GM19239 (cell line): ENCODE data around the gene DUSP28.
A peak's percentile ranks its signal among the peaks of the same experiment; 100 is the strongest.
"Not testable (repeated sequence)": the region's sequence is repeated elsewhere in the genome, so short reads cannot be mapped to it uniquely, and the experiment has no call there.

Experiments used
- DNase-seq: peaks from one replicate; pipeline ENCODE4 v3.0.0; 2011; ENCODE audit warnings: low spot score; ENCODE audit not compliant: insufficient read length
- FAIRE-seq: peaks from 2 replicates; lab custom pipeline; 2011; peaks lifted over from hg19 to GRCh38; lab: Jason Lieb, UNC

The DUSP28 gene, protein sequence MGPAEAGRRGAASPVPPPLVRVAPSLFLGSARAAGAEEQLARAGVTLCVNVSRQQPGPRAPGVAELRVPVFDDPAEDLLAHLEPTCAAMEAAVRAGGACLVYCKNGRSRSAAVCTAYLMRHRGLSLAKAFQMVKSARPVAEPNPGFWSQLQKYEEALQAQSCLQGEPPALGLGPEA

DNA sequence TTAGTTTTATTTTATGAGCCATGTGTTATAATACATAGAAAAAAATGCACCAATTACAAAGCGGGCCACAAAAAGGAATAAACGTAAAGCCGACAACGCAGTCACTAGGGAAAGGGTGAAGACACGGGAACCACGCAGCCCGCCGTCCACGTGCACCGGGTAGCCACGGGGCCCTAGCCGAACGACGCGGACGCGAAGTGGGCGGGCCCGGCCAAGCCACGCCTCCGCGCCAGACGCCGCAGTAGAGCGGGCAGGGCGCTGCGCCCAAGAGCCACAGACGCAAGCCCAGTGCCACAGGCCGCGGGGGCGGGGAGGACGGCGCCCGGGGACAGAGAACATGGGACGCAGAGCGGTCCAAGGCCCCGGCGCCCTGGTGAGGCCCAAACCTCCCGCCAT lies at the start of gene DUSP28:
TSS of gene DUSP28 (plus strand) at position 274 of the 396 bp plus-strand sequence. CDS start 328 bp downstream, outside the sequence.
- FAIRE-seq: peak; percentile 89
- peak; percentile 94 for DNase-seq

DNA sequence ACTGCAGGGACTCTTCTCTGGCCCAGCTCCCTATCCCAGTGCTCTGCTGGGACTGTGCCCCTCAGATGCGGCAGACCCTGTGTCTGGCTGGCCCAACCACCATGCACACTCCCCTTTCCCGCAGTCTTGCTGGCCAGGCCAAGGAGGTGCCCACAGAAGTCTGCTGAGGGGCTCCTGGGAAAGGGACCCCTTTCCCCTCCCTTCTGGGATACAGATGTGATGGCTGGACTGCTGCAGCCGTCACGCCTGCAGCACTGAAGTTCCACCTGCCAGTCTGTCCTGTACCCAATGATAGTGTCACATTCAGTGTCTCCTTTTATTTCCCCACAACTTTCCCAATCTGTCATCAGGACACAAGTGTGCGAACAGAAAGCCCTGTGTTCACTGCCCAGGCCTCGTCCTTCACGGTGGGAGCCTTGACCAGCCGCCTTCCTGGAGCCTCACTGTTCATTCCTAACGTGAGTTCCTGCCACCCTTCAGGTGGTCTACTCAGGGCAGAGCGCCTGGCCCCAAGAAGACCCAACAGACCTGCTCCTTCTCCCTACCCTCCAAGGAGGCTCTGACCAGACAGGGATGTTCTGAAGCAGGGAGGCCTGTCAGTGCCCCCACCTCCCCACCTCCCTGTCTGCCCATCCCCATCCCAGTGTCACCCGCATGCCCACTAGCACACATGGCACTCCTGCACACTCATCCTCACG lies 49.5 kb upstream of the DUSP28 start:
- no peak for FAIRE-seq
- DNase-seq: no peak

DNA sequence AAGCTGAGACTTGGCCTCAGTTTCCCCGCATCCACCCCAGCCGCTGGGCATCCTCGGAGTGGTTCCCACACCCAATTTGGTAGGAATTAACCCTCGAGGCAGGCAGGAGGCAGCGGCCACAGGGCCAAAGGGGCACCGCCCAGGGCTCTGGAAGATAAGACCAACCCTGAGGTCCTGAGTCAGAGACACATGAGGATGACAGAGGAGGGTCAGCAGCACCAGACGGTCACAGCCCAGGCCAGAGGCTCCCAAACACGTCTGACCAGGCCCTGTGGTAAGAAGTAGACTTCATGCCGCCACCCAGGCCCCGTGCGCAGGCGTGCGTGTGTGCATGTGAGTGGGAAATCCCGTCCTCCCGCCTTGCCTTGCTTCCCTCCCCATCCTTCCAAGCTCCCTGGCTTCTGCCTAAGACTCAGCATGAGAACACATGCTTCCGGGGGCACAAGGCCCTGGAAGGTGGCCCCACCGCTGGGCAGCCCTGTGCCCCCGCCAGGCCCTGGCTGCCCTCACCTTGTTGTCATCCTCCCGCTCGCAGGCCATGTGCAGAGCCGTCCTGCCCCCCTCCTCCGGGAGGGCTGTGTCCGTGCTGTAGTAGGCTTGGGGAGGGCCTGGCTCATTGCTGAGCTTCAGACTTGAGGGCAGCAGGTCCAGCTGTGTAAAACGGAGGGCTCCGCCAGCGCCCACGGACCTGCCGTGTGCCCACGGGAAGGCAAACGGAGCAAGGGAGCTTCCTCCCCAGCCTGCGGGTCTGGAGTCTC lies 48.6 kb upstream of the DUSP28 start:
- no peak for DNase-seq
- FAIRE-seq: no peak

DNA sequence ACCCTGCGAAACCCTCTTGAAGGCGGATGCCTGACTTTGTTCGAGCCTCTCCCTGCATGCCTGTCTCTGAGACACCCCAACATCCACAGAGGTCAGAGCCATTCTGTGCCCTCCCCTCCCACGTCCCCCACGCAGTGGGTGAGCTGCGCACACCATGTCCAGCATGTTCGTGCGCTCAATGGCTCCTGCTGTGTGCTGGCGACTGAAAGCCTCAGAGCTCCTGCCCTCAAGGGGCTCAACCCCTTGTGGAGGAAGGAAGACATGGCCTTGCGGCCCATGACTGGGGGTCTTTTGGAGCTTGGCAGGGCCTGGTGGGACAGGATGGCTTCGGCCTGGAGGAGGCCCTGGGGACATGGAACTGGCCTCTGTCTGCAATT lies 48.1 kb upstream of the DUSP28 start:
- no peak for DNase-seq
- FAIRE-seq: no peak

DNA sequence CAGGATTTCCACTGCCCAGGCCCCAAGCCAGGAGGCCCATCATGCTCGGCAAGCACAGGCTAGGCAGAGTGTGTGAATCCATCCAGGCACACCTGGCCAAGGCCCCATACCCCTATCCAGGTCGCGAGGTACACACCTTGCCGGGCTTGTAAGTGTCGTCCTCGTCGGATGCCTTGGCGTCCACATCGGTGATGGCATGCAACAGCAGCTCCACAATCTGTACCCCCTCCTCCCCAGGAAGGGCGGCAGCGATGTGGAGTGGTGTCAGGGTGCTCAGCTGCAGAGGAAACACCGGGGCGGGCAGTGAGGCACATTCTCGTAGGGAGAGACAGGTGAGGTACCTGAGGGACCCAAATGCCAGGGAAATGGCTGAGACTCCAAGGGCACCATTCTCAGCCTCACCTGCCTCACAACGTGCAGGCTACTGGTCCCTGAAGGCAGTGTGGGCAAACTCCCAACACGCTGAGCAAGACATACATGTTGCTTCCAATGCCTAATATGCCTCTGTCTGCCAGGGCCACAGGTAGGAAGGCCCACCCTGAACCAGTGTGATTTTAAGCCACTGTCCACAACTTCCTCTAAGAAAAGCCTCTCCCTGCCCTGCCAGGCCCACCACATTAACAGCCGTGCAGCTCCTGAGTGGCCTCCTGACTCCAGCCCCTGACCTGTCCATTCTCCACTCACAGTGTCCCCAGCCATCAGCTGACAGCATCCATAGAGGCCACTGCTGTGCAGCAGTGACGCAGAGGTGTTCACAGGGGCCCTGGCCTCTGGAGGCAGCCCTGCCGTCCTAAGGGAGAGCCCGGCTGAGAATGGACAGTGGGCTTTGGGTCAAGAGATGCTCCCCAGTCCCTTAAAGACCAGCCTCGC lies 47.3 kb upstream of the DUSP28 start:
- no peak for DNase-seq
- no peak for FAIRE-seq

DNA sequence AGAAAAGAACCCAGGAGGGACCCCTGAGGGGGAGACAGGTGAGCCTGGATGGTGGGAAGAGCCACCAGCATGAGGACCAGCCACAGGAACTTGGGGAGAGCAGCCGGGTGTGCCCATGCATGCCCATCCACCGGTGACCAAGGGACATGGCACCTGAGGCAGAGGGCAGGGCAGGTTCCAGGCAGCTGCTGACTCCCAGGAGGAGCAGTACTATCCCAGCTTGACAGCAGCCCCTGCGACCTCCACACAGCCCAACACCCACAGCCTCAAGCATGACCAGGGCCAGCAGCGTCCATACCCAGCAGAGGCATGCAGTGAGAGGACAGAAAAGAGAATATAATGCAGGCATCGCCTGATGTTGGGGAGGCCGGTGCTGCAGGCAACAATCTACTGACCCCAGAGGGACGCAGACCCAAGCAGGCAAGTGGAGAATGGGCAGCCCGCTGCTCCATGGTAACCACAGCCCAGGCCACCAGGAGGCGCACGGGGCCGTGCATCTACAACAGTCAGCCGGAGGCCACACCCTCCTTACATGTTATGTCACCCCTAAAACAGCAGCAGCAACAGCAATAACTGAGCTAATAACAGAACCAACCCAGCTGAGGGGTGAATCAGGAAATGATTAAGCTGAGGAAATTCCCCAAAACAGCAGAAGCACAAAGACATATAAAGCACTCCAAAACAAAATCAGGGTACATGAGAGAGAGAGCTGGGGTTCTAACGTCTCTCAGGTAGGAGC lies 46.4 kb upstream of the DUSP28 start:
- FAIRE-seq (peak; percentile 94), DNase-seq (peak; percentile 94)

DNA sequence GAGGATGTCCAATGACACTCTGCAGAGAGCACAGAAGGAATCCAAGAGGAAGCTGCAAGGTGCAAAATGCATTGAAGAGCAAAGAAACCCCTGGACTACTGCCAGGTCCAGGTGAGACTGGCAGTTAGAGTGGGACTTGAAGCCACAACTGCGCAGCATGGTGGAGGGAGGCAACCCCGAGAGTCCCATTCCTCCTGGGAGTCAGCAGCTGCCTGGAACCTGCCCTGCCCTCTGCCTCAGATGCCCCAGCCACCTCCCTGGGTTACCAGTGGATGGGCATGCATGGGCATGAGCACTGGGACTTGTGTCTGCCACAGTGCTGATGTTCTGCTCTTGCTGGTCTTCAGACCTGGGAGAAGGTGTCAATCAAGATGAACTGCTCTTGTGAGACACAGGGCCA lies 45.5 kb upstream of the DUSP28 start:
- FAIRE-seq (no peak), DNase-seq (no peak)

DNA sequence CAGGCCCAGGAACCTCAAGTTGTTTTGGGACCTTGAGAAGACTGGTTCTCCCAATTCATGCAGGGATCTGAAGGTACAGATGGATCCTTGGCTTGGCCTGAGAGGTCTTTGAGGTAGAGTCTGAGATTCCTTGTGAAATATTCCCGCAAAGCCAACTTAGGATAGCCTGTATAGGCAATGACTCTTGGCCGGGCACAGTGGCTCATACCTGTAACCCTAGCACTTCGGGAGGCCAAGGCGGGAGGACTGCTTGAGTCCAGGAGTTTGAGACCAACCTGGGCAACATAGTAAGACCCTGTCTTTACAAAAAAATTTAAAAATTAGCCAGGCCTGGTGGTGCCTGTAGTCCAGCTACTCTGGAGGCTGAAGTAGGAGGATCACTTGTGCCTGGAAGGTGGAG lies 42.8 kb upstream of the DUSP28 start:
- FAIRE-seq: no peak
- no peak for DNase-seq

DNA sequence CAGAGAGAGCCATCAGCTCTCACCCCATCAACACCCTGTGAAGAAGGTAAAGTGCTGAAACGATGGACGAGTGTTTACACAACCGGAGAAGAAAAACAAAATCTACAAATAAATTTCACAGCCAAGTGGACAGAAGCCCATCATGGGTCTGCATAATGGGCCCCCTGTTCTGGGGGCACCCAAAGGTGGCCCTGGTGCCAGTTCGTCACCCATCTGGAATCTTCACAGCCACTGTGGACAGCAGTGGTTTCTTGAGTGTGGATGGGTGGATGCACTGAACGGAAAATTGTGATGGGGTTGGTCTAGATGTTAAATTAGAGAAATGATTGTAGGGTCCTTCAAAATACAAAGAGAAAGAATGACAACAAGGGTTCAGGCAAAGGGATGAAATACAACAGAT lies 41.2 kb upstream of the DUSP28 start:
- DNase-seq (no peak), FAIRE-seq (no peak)

DNA sequence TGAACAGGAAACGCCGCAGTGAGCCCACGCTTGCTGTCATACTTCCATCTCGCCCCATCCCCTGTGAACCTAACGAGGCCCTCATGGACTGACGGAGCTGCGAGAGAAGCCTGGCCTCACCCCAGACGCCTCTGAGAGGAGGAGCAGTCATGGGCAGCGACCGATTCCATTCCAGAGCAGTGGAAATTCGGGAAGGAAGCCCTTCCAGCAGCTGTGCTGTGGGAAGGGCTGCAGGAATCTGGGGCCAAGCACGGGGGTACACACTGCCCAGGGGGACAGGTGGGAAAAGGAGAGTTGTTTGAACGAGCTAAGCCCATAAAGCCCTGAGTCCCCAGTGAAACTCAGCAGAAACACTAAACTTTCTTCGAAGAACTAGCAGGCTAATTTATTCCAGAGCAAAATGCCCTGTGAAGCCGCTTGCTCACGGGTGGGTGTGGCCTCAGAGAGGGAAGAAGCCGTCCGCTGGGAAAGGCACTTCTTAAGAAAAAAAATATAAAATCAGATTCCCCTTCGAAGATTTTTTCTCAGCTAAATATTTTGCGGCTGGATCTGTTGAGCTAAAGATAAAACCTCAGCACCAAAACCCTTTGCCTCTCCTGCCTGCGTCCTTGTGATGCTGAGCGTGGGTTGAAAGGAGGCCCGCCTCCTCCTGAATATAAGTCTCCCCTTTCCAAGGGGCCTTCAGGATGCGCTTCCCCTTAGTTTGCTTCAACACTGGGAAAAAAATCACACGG lies 40.6 kb upstream of the DUSP28 start:
- DNase-seq (no peak), FAIRE-seq (no peak)

DNA sequence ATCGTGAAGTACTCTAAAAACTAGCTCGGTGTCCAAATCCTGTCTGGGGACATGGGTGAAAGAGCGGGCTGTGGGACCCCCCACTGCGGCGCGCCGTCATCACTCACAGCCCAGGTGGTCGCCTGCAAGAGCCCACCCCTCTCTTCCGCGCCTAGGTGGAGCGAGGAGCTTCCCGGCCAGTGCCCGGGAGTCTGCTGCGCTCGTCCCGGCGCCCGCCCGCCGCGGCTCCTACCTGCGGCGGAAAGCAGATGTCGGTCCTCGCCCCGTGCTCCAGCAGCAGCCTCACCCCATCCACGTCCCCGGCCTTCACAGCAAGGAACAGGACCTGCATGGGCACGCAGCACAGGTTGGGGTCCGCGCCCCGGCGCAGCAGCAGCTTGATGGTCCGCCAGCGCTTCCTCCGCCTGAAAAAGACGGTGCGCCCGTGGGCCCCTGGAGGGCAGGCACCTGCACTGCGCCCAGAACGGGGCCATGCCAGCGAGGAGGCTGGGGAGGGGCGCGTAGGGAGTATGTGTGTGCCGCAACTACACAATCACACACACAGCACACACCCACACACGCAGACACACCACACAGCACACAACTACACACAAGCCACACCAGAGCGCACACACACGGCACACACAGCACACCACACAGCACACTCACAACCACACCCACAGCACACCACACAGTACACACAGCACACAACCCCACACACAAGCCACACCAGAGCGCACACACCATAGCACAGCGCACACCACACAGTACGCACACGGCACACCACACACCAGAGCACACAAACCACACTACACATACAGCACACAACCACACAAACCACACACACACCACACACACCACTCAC lies 39.8 kb upstream of the DUSP28 start:
- DNase-seq: no peak
- no peak for FAIRE-seq

DNA sequence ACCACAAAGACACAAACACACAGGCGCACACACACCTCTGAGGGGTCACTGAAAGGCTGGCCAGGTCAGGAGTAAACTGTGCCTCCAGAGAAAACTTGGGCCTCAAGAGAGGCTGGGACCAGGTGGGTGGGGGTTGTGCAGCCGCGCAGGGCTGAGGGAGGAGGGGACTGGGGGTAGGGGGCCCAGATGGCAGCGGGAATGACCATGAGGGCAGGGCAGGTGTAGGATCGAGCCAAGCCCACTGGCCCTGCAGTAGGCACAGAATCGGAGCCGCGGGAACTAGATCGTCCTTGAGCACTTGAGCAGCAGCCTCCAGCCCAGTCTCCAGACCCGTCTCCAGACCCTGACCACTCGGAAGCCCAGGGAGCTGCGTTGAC lies 39.2 kb upstream of the DUSP28 start:
- FAIRE-seq: no peak
- DNase-seq: no peak

DNA sequence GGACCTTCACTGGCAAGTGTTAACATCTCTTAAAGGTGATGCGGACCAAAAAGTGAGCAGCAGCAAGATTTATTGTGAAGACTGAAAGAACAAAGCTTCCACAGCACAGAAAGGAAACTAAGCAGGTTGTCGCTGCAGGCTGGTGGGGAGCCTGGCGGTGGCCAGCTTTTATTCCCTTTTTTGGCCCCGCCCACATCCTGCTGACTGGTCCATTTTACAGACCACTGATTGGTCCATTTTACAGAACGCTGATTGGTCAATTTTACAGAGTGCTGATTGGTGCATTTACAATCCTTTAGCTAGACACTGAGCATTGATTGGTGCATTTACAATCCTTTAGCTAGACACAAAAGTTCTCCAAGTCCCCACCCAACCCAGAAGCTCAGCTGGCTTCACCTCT lies 38.3 kb upstream of the DUSP28 start:
- DNase-seq, FAIRE-seq: not testable (repeated sequence)

DNA sequence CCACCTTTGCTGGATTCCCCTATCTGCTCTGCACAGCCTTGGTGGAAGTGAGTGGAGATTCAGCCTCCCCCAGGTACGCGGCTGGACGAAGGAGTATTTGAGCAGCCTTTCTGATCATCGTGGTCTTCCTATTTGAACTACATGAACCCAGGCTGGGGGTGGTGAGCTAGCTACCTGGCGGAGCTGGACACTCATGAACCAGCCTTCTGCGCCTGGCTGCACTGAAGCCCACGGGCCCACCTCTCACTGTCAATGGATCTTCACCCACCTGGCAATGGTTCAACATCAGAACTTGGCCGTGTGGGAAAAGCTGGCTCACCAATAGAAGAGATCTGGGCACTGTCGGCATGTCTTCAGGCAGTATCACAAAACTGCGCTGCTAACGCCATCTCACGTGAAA lies 37.8 kb upstream of the DUSP28 start:
- FAIRE-seq (no peak), DNase-seq (no peak)

DNA sequence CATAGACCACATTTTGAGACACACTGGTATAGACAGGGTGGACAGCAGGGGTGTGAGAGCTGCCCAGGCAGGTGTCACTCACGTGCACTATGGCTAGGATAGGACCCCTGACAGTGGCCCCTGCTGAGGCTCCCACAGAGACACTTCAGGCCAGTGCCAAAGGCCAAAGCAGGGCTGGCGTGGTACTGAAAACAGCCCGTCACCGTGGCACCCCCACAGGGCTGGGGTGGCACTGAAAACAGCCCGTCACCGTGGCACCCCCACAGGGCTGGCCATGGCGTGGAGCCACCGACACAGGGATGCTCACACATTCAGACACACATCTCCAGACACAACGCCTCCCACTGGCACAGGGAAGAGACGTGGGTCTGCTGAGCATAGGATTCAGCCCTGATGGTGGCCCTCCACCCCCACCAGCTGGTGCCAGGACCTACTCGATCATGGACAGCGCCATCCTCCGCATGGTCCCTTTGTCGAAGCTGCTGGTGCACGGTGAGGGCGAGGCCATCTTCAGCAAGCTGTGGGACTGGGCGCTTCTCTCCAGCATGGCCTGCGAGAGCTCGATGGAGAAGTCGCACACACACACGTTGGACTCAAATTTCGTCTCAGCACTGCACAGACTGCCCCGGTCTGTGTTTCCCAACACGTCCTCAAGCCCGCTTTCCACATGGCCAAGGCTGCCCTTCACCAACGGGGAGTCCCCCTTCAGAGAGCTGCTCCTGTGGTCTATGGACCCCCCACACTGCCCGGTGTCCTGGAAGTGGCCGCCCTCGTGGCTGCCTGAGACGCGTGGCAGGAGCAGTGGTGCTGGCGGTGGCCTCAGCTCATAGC lies 36.5 kb upstream of the DUSP28 start:
- no peak for DNase-seq
- no peak for FAIRE-seq

DNA sequence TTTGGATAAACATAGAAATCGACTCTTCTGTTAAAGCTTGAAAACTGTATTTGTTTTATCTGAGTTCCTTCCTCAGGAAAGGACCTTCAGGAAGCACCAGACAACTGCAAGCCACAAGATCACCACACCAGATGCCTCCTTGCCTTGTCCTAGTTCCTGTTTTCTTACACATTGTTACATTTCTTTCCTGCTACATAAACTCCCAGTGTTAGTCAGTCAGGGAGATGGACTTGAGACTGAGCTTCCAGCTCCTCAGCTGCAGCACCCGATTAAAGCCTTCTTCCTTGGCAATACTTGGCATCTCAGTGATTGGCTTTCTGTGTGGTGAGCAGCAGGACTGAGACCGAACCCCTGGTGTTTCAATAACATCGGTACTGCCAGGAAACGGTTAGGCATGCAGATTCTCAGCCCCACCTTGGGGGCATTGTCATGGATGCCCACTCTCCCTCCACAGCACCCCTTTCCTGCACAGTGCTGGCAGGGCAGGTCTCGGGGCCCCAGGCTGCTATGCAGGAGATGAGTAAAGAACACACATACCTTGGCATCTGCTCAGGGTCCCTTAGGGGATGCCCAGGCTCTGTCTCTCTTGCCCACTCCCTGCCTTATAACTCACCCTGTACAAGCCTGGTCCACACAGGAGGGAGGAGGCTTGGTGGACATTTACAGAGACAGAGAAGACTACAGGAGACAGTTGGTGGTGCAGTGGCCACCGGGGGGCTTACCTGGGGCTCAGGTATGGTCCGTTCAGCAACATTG lies 35.0 kb upstream of the DUSP28 start:
- DNase-seq (no peak), FAIRE-seq (no peak)

DNA sequence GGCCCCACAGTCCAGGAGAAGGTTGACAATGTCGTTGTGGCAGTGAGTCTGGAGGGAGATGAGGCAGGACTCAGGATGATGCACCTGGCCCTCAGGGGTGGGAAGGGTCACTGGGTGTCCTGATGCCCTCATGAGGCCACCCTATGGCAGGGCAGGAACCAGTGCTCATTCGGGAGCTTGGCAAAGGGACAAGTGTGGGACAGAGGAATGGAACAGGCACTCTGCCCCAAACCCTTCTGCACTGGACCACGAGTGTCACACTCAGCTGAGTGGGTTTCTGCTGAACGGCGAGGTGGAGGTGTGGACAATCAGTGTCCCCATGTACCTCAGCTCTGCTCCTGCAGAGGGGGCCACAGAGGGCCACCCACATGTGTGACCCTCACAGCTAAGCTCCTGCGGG lies 34.4 kb upstream of the DUSP28 start:
- DNase-seq: no peak
- no peak for FAIRE-seq
